IPS-20b (cell line): ENCODE data around the gene CYTH3.

Experiments
- H3K27ac ChIP-seq: one replicate; pipeline ENCODE4 v1.5.1; 2013; ENCODE audit warnings: low read length
- H3K27me3 ChIP-seq: 2 replicates; pipeline ENCODE4 v1.6.1; 2013; ENCODE audit warnings: mild to moderate bottlenecking, low read length, inconsistent platforms; ENCODE audit not compliant: insufficient read depth
- H3K36me3 ChIP-seq: 2 replicates; pipeline ENCODE4 v1.6.1; 2013; ENCODE audit warnings: low read depth, mild to moderate bottlenecking, inconsistent platforms, low read length, moderate library complexity; ENCODE audit not compliant: insufficient read depth
- H3K4me1 ChIP-seq: 2 replicates; pipeline ENCODE4 v1.6.1; 2013; ENCODE audit warnings: mild to moderate bottlenecking, control low read depth, inconsistent platforms, low read length, moderate library complexity; ENCODE audit not compliant: insufficient read depth
- H3K4me3 ChIP-seq: 2 replicates; pipeline ENCODE4 v1.5.1; 2013; ENCODE audit warnings: mild to moderate bottlenecking, low read length, inconsistent platforms
- H3K9ac ChIP-seq: 2 replicates; pipeline ENCODE4 v1.6.1; 2013; ENCODE audit warnings: low read depth, mild to moderate bottlenecking, inconsistent platforms, low read length, moderate library complexity
- H3K9me3 ChIP-seq: 2 replicates; pipeline ENCODE4 v1.6.1; 2013; ENCODE audit warnings: mild to moderate bottlenecking, low read depth, low read length, inconsistent platforms; ENCODE audit not compliant: insufficient read depth

Gene CYTH3

GRCh38 chr7:6268023-6268900 is 4.2 kb downstream of the CYTH3 start:
- Histone ChIP-seq H3K4me3 (no peak overlapping the region), H3K36me3 (no peaks in the 10 kb centered on the region), H3K27me3 (peaks cover 21% of the 10 kb centered on the region), H3K27ac (no peak overlapping the region), H3K4me1 (peaks cover 7% of the 10 kb centered on the region; the same call in 1 of the 2 replicates), H3K9ac (no peak overlapping the region), H3K9me3 (no peaks in the 10 kb centered on the region)

- Histone ChIP-seq H3K4me3 (no peak overlapping the region), H3K9ac (no peak overlapping the region), H3K27ac (no peak overlapping the region), H3K9me3 (no peaks in the 10 kb centered on the region), H3K4me1 (peaks cover 7% of the 10 kb centered on the region; the same call in 1 of the 2 replicates), H3K36me3 (no peaks in the 10 kb centered on the region), H3K27me3 (peaks cover 18% of the 10 kb centered on the region)
Measured at GRCh38 chr7:6266699-6267098, 5.7 kb downstream of the CYTH3 start.

GRCh38 chr7:6262221-6262620 is 10.2 kb downstream of the CYTH3 start:
- H3K9ac ChIP-seq = no peak overlapping the region
- peaks cover 14% of the 10 kb centered on the region for H3K4me1 ChIP-seq
- no peak overlapping the region for H3K4me3 ChIP-seq
- H3K9me3 ChIP-seq = no peaks in the 10 kb centered on the region
- no peaks in the 10 kb centered on the region for H3K36me3 ChIP-seq
- H3K27ac ChIP-seq = no peak overlapping the region
- no peaks in the 10 kb centered on the region for H3K27me3 ChIP-seq

GRCh38 chr7:6261699-6262098 is 10.7 kb downstream of the CYTH3 start:
- H3K9me3 ChIP-seq = no peaks in the 10 kb centered on the region
- no peaks in the 10 kb centered on the region for H3K27me3 ChIP-seq
- H3K4me1 ChIP-seq = peaks cover 14% of the 10 kb centered on the region
- no peak overlapping the region for H3K27ac ChIP-seq
- no peak overlapping the region for H3K9ac ChIP-seq
- H3K36me3 ChIP-seq = no peaks in the 10 kb centered on the region
- no peak overlapping the region for H3K4me3 ChIP-seq

- H3K36me3 ChIP-seq = no peaks in the 10 kb centered on the region
- H3K4me1 ChIP-seq = peaks cover 14% of the 10 kb centered on the region
- H3K27ac ChIP-seq = no peak overlapping the region
Measured at GRCh38 chr7:6260291-6261187, 11.9 kb downstream of the CYTH3 start.

GRCh38 chr7:6259257-6259656 is 13.2 kb downstream of the CYTH3 start:
- Histone ChIP-seq H3K27ac (no peak overlapping the region), H3K9me3 (no peaks in the 10 kb centered on the region), H3K27me3 (no peaks in the 10 kb centered on the region), H3K4me3 (no peak overlapping the region), H3K4me1 (peaks cover 14% of the 10 kb centered on the region), H3K36me3 (no peaks in the 10 kb centered on the region), H3K9ac (no peak overlapping the region)

More at GRCh38 chr7:6260291-6261187, 11.9 kb downstream of the CYTH3 start:
- H3K27me3 ChIP-seq = no peaks in the 10 kb centered on the region
- H3K9me3 ChIP-seq = no peaks in the 10 kb centered on the region
- H3K4me3 ChIP-seq = no peak overlapping the region
- no peak overlapping the region for H3K9ac ChIP-seq

GRCh38 chr7:6258440-6259182 is 13.8 kb downstream of the CYTH3 start:
- H3K4me3 ChIP-seq = no peak overlapping the region
- no peaks in the 10 kb centered on the region for H3K9me3 ChIP-seq
- peaks cover 14% of the 10 kb centered on the region for H3K4me1 ChIP-seq
- H3K36me3 ChIP-seq = no peaks in the 10 kb centered on the region
- no peaks in the 10 kb centered on the region for H3K27me3 ChIP-seq
- no peak overlapping the region for H3K9ac ChIP-seq
- no peak overlapping the region for H3K27ac ChIP-seq

GRCh38 chr7:6257675-6258074 is 14.7 kb downstream of the CYTH3 start:
- H3K27ac ChIP-seq = no peak overlapping the region
- H3K27me3 ChIP-seq = no peaks in the 10 kb centered on the region
- H3K36me3 ChIP-seq = no peaks in the 10 kb centered on the region
- peaks cover 14% of the 10 kb centered on the region for H3K4me1 ChIP-seq
- H3K9ac ChIP-seq = no peak overlapping the region
- H3K4me3 ChIP-seq = no peak overlapping the region
- H3K9me3 ChIP-seq = no peaks in the 10 kb centered on the region

GRCh38 chr7:6256677-6257535 is 15.5 kb downstream of the CYTH3 start:
- Histone ChIP-seq H3K4me1 (peaks cover 14% of the 10 kb centered on the region), H3K4me3 (no peak overlapping the region), H3K9me3 (no peaks in the 10 kb centered on the region), H3K9ac (no peak overlapping the region), H3K27me3 (no peaks in the 10 kb centered on the region), H3K27ac (no peak overlapping the region), H3K36me3 (no peaks in the 10 kb centered on the region)

GRCh38 chr7:6256109-6256483 is 16.3 kb downstream of the CYTH3 start:
- no peaks in the 10 kb centered on the region for H3K36me3 ChIP-seq
- no peak overlapping the region for H3K9ac ChIP-seq
- H3K27me3 ChIP-seq = no peaks in the 10 kb centered on the region
- H3K9me3 ChIP-seq = no peaks in the 10 kb centered on the region
- no peak overlapping the region for H3K4me3 ChIP-seq
- peaks cover 14% of the 10 kb centered on the region for H3K4me1 ChIP-seq
- H3K27ac ChIP-seq = no peak overlapping the region

- Histone ChIP-seq H3K9ac (no peak overlapping the region), H3K4me1 (peaks cover 14% of the 10 kb centered on the region), H3K27me3 (no peaks in the 10 kb centered on the region), H3K27ac (no peak overlapping the region), H3K36me3 (no peaks in the 10 kb centered on the region), H3K4me3 (no peak overlapping the region), H3K9me3 (no peaks in the 10 kb centered on the region)
Measured at GRCh38 chr7:6254866-6255265, 17.6 kb downstream of the CYTH3 start.
